Gastroesophageal sphincter (tissue), 4 donors: ENCODE data around the gene RBL2. TPM values are rescaled to one million over a fixed set of nuclear protein-coding genes. Genes with fewer than 3 reads are reported as not detected.

ENCODE experiments used
- ATAC-seq: fragments of 150-250 bp; one replicate; pipeline ENCODE4 v1.9.1; 2016; ENCODE audit warnings: mild to moderate bottlenecking, moderate library complexity
- H3K27ac ChIP-seq, 4 donors: fragments of 200-600 bp; sonication (generic) in 3 of 4; 1 replicate in 3 of 4; 2 replicates in 1 of 4; pipeline ENCODE4 v1.5.1; 2016 to 2019
- H3K27me3 ChIP-seq: fragments of 200-600 bp; sonication (generic); one replicate; pipeline ENCODE4 v1.5.1; 2019
- H3K36me3 ChIP-seq, 2 donors: fragments of 200-600 bp; sonication (generic); one replicate each; pipeline ENCODE4 v1.5.1; 2019; ENCODE audit warnings: control low read depth in 1 of 2
- H3K4me1 ChIP-seq, 3 donors: fragments of 200-600 bp; sonication (generic); 1 replicate in 2 of 3; 2 replicates in 1 of 3; pipeline ENCODE4 v1.5.1; 2016 to 2019; ENCODE audit warnings: control low read depth in 2 of 3
- H3K4me3 ChIP-seq, 2 donors: fragments of 200-600 bp; sonication (generic); one replicate each; pipeline ENCODE4 v1.5.1; 2019; ENCODE audit warnings: mild to moderate bottlenecking in 1 of 2, moderate library complexity in 1 of 2
- H3K9me3 ChIP-seq, 3 donors: fragments of 200-600 bp; sonication (generic); one replicate each; pipeline ENCODE4 v1.5.1; 2017 to 2019; ENCODE audit warnings: control low read depth in 2 of 3
- CTCF ChIP-seq, 4 experiments: fragments of 200-600 bp in 2 of 4; fragments of 450-650 bp in 2 of 4; sonication (generic) in 1 of 4; IDR thresholded peaks; one replicate each; pipeline ENCODE4 v1.5.1; 2017 to 2019; ENCODE audit warnings: antibody characterized with exemption in 4 of 4, mild to moderate bottlenecking in 2 of 4, moderate library complexity in 2 of 4
- EP300 ChIP-seq: sonication (generic); formaldehyde crosslinking; IDR thresholded peaks from one replicate; pipeline ENCODE4 v1.6.1; 2017; ENCODE audit warnings: antibody characterized with exemption, mild to moderate bottlenecking
- POLR2A ChIP-seq, 2 donors: fragments of 450-650 bp; IDR thresholded peaks; one replicate each; pipeline ENCODE4 v1.6.1; 2017; ENCODE audit warnings: antibody characterized with exemption in 2 of 2, mild to moderate bottlenecking in 2 of 2, moderate library complexity in 1 of 2
- POLR2AphosphoS5 ChIP-seq: sonication (generic); formaldehyde crosslinking; IDR thresholded peaks from one replicate; pipeline ENCODE4 v1.6.1; 2017; ENCODE audit warnings: antibody characterized with exemption
- WGBS, 2 donors: methylation state at CpG; one replicate each; pipeline ENCODE4 v1.1.5; 2018; ENCODE audit warnings: low coverage in 1 of 2; 5-methylcytosine and 5-hydroxymethylcytosine counted together
- total RNA-seq, 4 donors: library from RNA; depleted of rRNA; stranded (reverse); fragments of >200 nt; gene quantifications; one replicate each; pipeline ENCODE4 v1.1.0, GENCODE V29; 2016

The RBL2 gene
- total RNA-seq, 4 donors from 2014 or later, result 74.5 to 108 (median 98.7) TPM

GRCh38 chr16:53458635-53459034 lies 24.4 kb downstream of the RBL2 start:
- no peak for ATAC-seq
- no peaks in the 10 kb centered on the region for H3K4me1 ChIP-seq
- peaks cover 5 to 100% of the 10 kb centered on the region in 2 donors for H3K36me3 ChIP-seq

GRCh38 chr16:53465606-53466280 lies 31.5 kb downstream of the RBL2 start:
- TF ChIP-seq EP300 (no peak), POLR2AphosphoS5 (no peak), POLR2A (IDR thresholded peaks at IDR 0.05) (no peak), CTCF (IDR thresholded peaks at IDR 0.05) (no peak)
- Histone ChIP-seq H3K4me1 (no peaks in the 10 kb centered on the region), H3K9me3 (no peaks in the 10 kb centered on the region), H3K36me3 (peaks cover 0 to 98% of the 10 kb centered on the region in 2 donors), H3K27me3 (no peaks in the 10 kb centered on the region), H3K27ac (no peak overlapping the region), H3K4me3 (no peak overlapping the region)
- ATAC-seq, result no peak
- 63% methylated on average over 5 to 6 of the region's 6 CpGs for WGBS, 2 donors

More at GRCh38 chr16:53458635-53459034, 24.4 kb downstream of the RBL2 start:
- no peak overlapping the region for H3K27ac ChIP-seq
- H3K4me3 ChIP-seq, result no peak overlapping the region
- H3K9me3 ChIP-seq, result no peaks in the 10 kb centered on the region
- 82 to 86% methylated on average over 4 of the region's 8 CpGs for WGBS, 2 donors
- no peaks in the 10 kb centered on the region for H3K27me3 ChIP-seq
- TF ChIP-seq POLR2A (IDR thresholded peaks at IDR 0.05), result no peak
- TF ChIP-seq POLR2AphosphoS5, result no peak
- no peak for TF ChIP-seq EP300
- TF ChIP-seq CTCF (IDR thresholded peaks at IDR 0.05), result no peak

GRCh38 chr16:53476867-53477266 lies 42.6 kb downstream of the RBL2 start:
- WGBS, 2 donors, result 94 to 95% methylated on average over 2 of the region's 2 CpGs
- no peak for ATAC-seq

DNA sequence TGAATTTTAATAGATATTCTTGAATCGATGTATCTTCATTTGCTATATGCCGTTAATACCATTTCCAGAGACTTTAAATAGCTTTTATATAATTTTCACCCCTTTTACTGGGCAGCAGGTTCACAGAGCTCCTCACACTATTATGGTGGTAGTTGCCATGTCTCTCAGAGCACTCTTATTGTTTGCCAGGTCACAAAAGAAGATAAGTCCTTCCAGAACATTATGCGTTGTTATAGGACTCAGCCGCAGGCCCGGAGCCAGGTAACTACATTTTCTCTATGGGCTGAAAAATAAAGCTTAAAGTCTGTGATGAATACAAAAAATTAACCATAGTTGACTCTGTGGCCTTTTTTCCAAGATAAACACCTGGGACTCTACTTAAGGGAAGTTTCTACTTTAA lies 44.7 kb downstream of the RBL2 start:
- no peak for ATAC-seq
- WGBS, 2 donors, result 95 to 96% methylated on average over 5 of the region's 5 CpGs

More at GRCh38 chr16:53476867-53477266, 42.6 kb downstream of the RBL2 start:
- H3K9me3 ChIP-seq, result no peaks in the 10 kb centered on the region
- no peaks in the 10 kb centered on the region for H3K4me1 ChIP-seq
- no peak overlapping the region for H3K4me3 ChIP-seq
- H3K36me3 ChIP-seq, result peaks cover 9 to 93% of the 10 kb centered on the region in 2 donors
- H3K27ac ChIP-seq, result no peak overlapping the region
- TF ChIP-seq POLR2AphosphoS5 (no peak), CTCF (IDR thresholded peaks at IDR 0.05) (no peak), POLR2A (IDR thresholded peaks at IDR 0.05) (no peak), EP300 (no peak)
- H3K27me3 ChIP-seq, result no peaks in the 10 kb centered on the region

More for the DNA sequence above, 44.7 kb downstream of the RBL2 start:
- Histone ChIP-seq H3K9me3 (no peaks in the 10 kb centered on the region), H3K4me3 (no peak overlapping the region), H3K36me3 (peaks cover 9 to 94% of the 10 kb centered on the region in 2 donors), H3K27me3 (no peaks in the 10 kb centered on the region), H3K4me1 (no peaks in the 10 kb centered on the region), H3K27ac (no peak overlapping the region)
- TF ChIP-seq EP300 (no peak), POLR2AphosphoS5 (no peak), CTCF (IDR thresholded peaks at IDR 0.05) (no peak), POLR2A (IDR thresholded peaks at IDR 0.05) (no peak)
